B cell (primary cell): ENCODE results near the gene CCDC110. TPM values are rescaled to one million over a fixed set of nuclear protein-coding genes. Genes with fewer than 3 reads are reported as not detected.

Experiments
- ATAC-seq: fragments of 200-7000 bp; cut with Tn5 transposase; one replicate; pipeline ENCODE4 v1.10.0; 2021; ENCODE audit warnings: low read depth, mild to moderate bottlenecking, moderate number of reproducible peaks, moderate library complexity
- CTCF ChIA-PET: fragments of 350-600 bp; sonication (Branson Sonifier 250); formaldehyde crosslinking; loops from one replicate; lab custom pipeline; 2021; ENCODE audit warnings: antibody characterized with exemption, inconsistent platforms; lab: Charles Lee
- POLR2A ChIA-PET: fragments of 350-600 bp; sonication (Branson Sonifier 250); formaldehyde crosslinking; loops from one replicate; lab custom pipeline; 2021; ENCODE audit warnings: antibody characterized with exemption; lab: Charles Lee
- DNase-seq: peaks from one replicate; pipeline ENCODE4 v3.0.0; 2013
- H2AFZ ChIP-seq: 2 replicates; pipeline ENCODE4 v1.6.1; 2012; ENCODE audit warnings: mild to moderate bottlenecking, low read depth, low read length; ENCODE audit not compliant: insufficient read depth, poor library complexity, severe bottlenecking
- H3K27ac ChIP-seq, 2 donors: 1 replicate in 1 of 2; 2 replicates in 1 of 2; pipeline ENCODE4 v1.5.1; 2012 to 2013; ENCODE audit warnings: low read length in 2 of 2, mild to moderate bottlenecking in 2 of 2, moderate library complexity in 1 of 2
- H3K27me3 ChIP-seq, 4 experiments: fragments of 200-600 bp in 1 of 4; sonication (generic) in 1 of 4; replicated peaks in 1 of 4; 1 replicate in 2 of 4; 2 replicates in 2 of 4; pipeline versions ENCODE4 v1.6.1 to v1.7.0; 2013 to 2016; ENCODE audit warnings: low read length in 3 of 4, mild to moderate bottlenecking in 2 of 4, mixed read lengths in 1 of 4, moderate library complexity in 1 of 4; ENCODE audit not compliant: insufficient read depth in 4 of 4, control insufficient read depth in 3 of 4; ENCODE audit errors: control extremely low read depth in 1 of 4
- H3K36me3 ChIP-seq, 2 experiments: replicated peaks in 1 of 2; 1 replicate in 1 of 2; 2 replicates in 1 of 2; pipeline versions ENCODE4 v1.6.1 to v1.7.1; 2013; ENCODE audit warnings: low read length in 1 of 2; ENCODE audit not compliant: insufficient read depth in 2 of 2, control insufficient read depth in 1 of 2; ENCODE audit errors: control extremely low read depth in 1 of 2, extremely low read depth in 1 of 2
- H3K4me1 ChIP-seq, 2 donors: fragments of 200-600 bp in 1 of 2; sonication (generic) in 1 of 2; 1 replicate in 1 of 2; 2 replicates in 1 of 2; pipeline versions ENCODE4 v1.5.1 to v1.6.1; 2013 to 2017; ENCODE audit warnings: low read length in 2 of 2; ENCODE audit not compliant: control insufficient read depth in 2 of 2, insufficient read depth in 2 of 2
- H3K4me2 ChIP-seq: replicated peaks from 2 replicates; pipeline ENCODE3; 2012; ENCODE audit warnings: mild to moderate bottlenecking, low read depth, low read length; ENCODE audit not compliant: poor library complexity, severe bottlenecking
- H3K4me3 ChIP-seq, 5 experiments: fragments of 200-600 bp in 1 of 5; sonication (generic) in 1 of 5; 1 replicate in 3 of 5; 2 replicates in 2 of 5; pipeline versions ENCODE4 v1.5.1 to v1.7.0; 2011 to 2016; ENCODE audit warnings: low read length in 4 of 5, mild to moderate bottlenecking in 4 of 5, low read depth in 2 of 5, control low read depth in 1 of 5, moderate library complexity in 1 of 5; ENCODE audit not compliant: insufficient read depth in 1 of 5; ENCODE audit errors: control extremely low read depth in 1 of 5, extremely low read depth in 1 of 5
- H3K79me2 ChIP-seq: fragments of 200-600 bp; sonication (generic); one replicate; pipeline ENCODE4 v1.6.0; 2016; ENCODE audit warnings: low read length; ENCODE audit not compliant: control insufficient read depth, insufficient read depth
- H3K9ac ChIP-seq: fragments of 200-600 bp; sonication (generic); 2 replicates; pipeline ENCODE4 v1.6.1; 2017; ENCODE audit warnings: mild to moderate bottlenecking, low read length, moderate library complexity
- H3K9me3 ChIP-seq, 3 donors: one replicate each; pipeline versions ENCODE4 v1.6.1 to v1.7.1; 2013; ENCODE audit warnings: low read length in 2 of 3; ENCODE audit not compliant: control insufficient read depth in 2 of 3, insufficient read depth in 1 of 3; ENCODE audit errors: control extremely low read depth in 1 of 3
- H4K20me1 ChIP-seq: 2 replicates; pipeline ENCODE4 v1.6.0; 2012; ENCODE audit warnings: mild to moderate bottlenecking, low read length; ENCODE audit not compliant: insufficient read depth, control insufficient read depth, poor library complexity, severe bottlenecking
- H3K27ac Mint-ChIP-seq: one replicate; pipeline ENCODE4 v1.8.0; 2021; ENCODE audit warnings: mixed read lengths
- H3K27me3 Mint-ChIP-seq: one replicate; pipeline ENCODE4 v1.8.0; 2021; ENCODE audit warnings: mixed read lengths
- H3K4me1 Mint-ChIP-seq: one replicate; pipeline ENCODE4 v1.8.0; 2021; ENCODE audit warnings: mixed read lengths
- H3K4me3 Mint-ChIP-seq: one replicate; pipeline ENCODE4 v1.8.0; 2021; ENCODE audit warnings: mixed read lengths
- H3K9me3 Mint-ChIP-seq: one replicate; pipeline ENCODE4 v1.8.0; 2022; ENCODE audit warnings: mixed read lengths; ENCODE audit not compliant: insufficient read depth
- EZH2 ChIP-seq: IDR thresholded peaks from 2 replicates; pipeline ENCODE4 v1.6.1; 2012; ENCODE audit warnings: borderline replicate concordance, low read depth, mild to moderate bottlenecking, moderate library complexity, low read length; ENCODE audit not compliant: insufficient read depth, poor library complexity, severe bottlenecking
- WGBS: methylation state at CpG from one replicate; pipeline ENCODE4 v1.1.5; 2013; ENCODE audit warnings: missing lambda C conversion rate; ENCODE audit not compliant: insufficient coverage; 5-methylcytosine and 5-hydroxymethylcytosine counted together
- intact Hi-C: fragments of 100-400 bp; cut with micrococcal nuclease; formaldehyde crosslinking; loops from one replicate; pipeline ENCODE4 v1.10.0; 2022
- polyA plus RNA-seq: library from polyadenylated mRNA; depleted of rRNA; stranded (reverse); fragments of >200 nt; gene quantifications from 2 replicates; pipeline ENCODE4 v1.2.3, GENCODE V29; 2012
- total RNA-seq, 2 donors: library from RNA; stranded (reverse); fragments of 120-200 nt in 1 of 2; gene quantifications; 1 replicate in 1 of 2; 2 replicates in 1 of 2; pipeline versions ENCODE4 v1.2.3 to v1.2.4, GENCODE V29; 2013 to 2022
- TF ChIP-seq, protein P1 (sequence below): fragments of 200-600 bp; IDR thresholded peaks from one replicate; pipeline ENCODE4 v1.8.0; 2022; ENCODE audit warnings: antibody characterized with exemption, mild to moderate bottlenecking

The CCDC110 gene
- total and polyA plus RNA-seq, 2 donors (not counting 1 experiment from before 2014, with no cell fraction given), result 0.04 to 2.3 TPM

DNA sequence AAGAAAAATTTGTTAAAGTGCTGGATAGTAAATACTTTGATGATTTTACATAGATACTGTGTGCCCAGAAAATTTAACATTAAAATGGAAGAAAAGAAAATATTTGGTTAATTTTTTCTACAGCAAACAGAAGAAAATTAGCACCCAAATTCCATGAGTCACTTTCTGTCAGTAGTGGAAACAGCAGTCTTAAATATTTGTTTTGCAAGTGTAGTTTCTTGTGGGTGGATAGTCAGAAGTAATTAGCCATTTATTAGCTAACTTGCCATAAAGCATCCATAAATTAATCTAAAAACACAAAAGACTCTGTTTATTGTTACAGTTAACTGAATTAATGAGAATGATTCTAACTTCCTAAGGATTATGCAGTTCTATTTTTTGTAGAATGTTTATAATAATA is 36.1 kb downstream of the CCDC110 start:
- H3K27me3 Mint-ChIP-seq, result peaks cover 4% of the 10 kb centered on the region
- no peak overlapping the region for H3K27ac Mint-ChIP-seq

DNA sequence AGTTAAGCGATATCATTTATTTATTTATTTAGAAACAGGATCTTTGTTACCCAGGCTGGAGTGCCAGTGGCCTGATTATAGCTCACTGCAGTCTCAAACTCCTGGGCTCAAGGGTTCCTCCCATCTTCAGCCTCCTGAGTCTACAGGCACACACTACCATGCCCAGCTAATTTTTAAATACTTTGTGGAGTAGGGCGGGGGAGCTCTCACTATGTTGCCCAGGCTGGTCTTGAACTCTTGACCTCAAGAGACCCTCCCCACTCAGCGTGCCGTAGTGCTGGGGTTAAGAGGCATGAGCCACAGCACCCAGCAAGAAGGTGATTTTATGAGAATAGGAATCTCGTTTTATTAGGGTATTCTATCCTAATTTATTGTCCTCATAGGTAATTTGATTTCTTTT is 41.9 kb downstream of the CCDC110 start:
- intact Hi-C loops, result loop anchor here (10.0 kb wide), 1 partner anchor 1925 kb away; the partner anchor contains the start of gene ING2
- Histone ChIP-seq H3K4me3 (no peak overlapping the region), H3K79me2 (peaks cover 10% of the 10 kb centered on the region), H3K9ac (no peak overlapping the region), H4K20me1 (no peaks in the 10 kb centered on the region), H3K9me3 (no peaks in the 10 kb centered on the region), H3K4me2 (no peak overlapping the region), H3K36me3 (no peaks in the 10 kb centered on the region), H2AFZ (no peak overlapping the region), H3K4me1 (peaks cover 8 to 12% of the 10 kb centered on the region in 2 donors), H3K27me3 (peaks cover 0 to 2% (median 0%) of the 10 kb centered on the region in 4 experiments), H3K27ac (no peak overlapping the region)
- Mint-ChIP-seq H3K9me3 (no peaks in the 10 kb centered on the region), H3K4me3 (no peak overlapping the region), H3K27ac (no peak overlapping the region), H3K27me3 (peaks cover 4% of the 10 kb centered on the region), H3K4me1 (peaks cover 12% of the 10 kb centered on the region)
- CTCF ChIA-PET, result no interaction called here
- DNase-seq (no peak), ATAC-seq (no peak)
- POLR2A ChIA-PET, result no interaction called here
- TF ChIP-seq, protein P1, sequence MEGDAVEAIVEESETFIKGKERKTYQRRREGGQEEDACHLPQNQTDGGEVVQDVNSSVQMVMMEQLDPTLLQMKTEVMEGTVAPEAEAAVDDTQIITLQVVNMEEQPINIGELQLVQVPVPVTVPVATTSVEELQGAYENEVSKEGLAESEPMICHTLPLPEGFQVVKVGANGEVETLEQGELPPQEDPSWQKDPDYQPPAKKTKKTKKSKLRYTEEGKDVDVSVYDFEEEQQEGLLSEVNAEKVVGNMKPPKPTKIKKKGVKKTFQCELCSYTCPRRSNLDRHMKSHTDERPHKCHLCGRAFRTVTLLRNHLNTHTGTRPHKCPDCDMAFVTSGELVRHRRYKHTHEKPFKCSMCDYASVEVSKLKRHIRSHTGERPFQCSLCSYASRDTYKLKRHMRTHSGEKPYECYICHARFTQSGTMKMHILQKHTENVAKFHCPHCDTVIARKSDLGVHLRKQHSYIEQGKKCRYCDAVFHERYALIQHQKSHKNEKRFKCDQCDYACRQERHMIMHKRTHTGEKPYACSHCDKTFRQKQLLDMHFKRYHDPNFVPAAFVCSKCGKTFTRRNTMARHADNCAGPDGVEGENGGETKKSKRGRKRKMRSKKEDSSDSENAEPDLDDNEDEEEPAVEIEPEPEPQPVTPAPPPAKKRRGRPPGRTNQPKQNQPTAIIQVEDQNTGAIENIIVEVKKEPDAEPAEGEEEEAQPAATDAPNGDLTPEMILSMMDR, result no peak
- TF ChIP-seq EZH2, result no peak
- no CpG with 5 or more reads among the region's 5 CpGs for WGBS

More for the DNA sequence above, 36.1 kb downstream of the CCDC110 start:
- Histone ChIP-seq H3K4me2 (no peak overlapping the region), H2AFZ (no peak overlapping the region), H3K4me3 (no peak overlapping the region), H3K27me3 (peaks cover 0 to 7% (median 3%) of the 10 kb centered on the region in 4 experiments), H3K9me3 (no peaks in the 10 kb centered on the region), H3K36me3 (no peaks in the 10 kb centered on the region), H3K79me2 (no peaks in the 10 kb centered on the region), H4K20me1 (no peaks in the 10 kb centered on the region), H3K27ac (no peak overlapping the region), H3K4me1 (no peaks in the 10 kb centered on the region), H3K9ac (no peak overlapping the region)
- H3K9me3 Mint-ChIP-seq, result no peaks in the 10 kb centered on the region
- no peaks in the 10 kb centered on the region for H3K4me1 Mint-ChIP-seq
- CTCF ChIA-PET, result no interaction called here
- intact Hi-C loops, result no loop called here
- ATAC-seq (no peak), DNase-seq (no peak)
- POLR2A ChIA-PET, result no interaction called here
- H3K4me3 Mint-ChIP-seq, result no peak overlapping the region
- no peak for TF ChIP-seq EZH2
- TF ChIP-seq, protein P1, result no peak
